ENCODE measurements around the gene RAP1GAP2.

DNA sequence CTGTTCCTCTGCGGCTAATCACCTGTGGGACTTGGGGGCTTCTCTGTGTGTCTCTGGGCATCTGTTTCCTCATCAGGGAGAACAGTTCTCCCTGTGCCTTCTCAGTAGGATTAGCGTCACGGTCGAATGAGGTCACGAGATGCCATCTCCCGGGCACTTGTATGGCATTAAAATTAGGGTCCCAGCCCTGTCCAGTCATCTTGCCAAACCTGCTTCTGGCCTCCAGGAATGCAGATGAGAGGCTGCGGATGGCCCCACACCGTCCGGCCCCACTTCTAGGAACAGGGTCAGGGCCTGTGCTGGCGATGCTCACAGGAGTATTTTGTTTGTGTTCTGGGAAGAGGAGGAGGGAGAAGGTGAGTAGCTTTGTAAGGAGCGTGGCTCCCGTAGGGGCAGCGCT, 208.7 kb downstream of the RAP1GAP2 start:
- TF ChIP-seq POLR2A (IDR thresholded peaks at IDR 0.05), result no peak
- TF ChIP-seq, protein P1, sequence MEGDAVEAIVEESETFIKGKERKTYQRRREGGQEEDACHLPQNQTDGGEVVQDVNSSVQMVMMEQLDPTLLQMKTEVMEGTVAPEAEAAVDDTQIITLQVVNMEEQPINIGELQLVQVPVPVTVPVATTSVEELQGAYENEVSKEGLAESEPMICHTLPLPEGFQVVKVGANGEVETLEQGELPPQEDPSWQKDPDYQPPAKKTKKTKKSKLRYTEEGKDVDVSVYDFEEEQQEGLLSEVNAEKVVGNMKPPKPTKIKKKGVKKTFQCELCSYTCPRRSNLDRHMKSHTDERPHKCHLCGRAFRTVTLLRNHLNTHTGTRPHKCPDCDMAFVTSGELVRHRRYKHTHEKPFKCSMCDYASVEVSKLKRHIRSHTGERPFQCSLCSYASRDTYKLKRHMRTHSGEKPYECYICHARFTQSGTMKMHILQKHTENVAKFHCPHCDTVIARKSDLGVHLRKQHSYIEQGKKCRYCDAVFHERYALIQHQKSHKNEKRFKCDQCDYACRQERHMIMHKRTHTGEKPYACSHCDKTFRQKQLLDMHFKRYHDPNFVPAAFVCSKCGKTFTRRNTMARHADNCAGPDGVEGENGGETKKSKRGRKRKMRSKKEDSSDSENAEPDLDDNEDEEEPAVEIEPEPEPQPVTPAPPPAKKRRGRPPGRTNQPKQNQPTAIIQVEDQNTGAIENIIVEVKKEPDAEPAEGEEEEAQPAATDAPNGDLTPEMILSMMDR (IDR thresholded peaks at IDR 0.05), result no peak

All from Peyer's patch (tissue), 4 donors.